ENCODE measurements around the gene CACNA2D4.

The CACNA2D4 gene

GRCh38 chr12:1829306-1829900, 89.0 kb downstream of the CACNA2D4 start:
- DNase-seq (ENCODE audit: low read depth in 1 of 2, low spot score in 1 of 2), result no peak
- TF ChIP-seq GABPA (IDR thresholded peaks at IDR 0.05; ENCODE audit: low read depth), result no peak
- no peak for TF ChIP-seq CTCF (IDR thresholded peaks at IDR 0.05; ENCODE audit: insufficient read depth, low read length)
- TF ChIP-seq REST (IDR thresholded peaks at IDR 0.05; ENCODE audit: insufficient replicate concordance, low read depth), result no peak
- TF ChIP-seq SPI1 (IDR thresholded peaks at IDR 0.05; ENCODE audit: borderline replicate concordance, low read depth), result no peak
- TF ChIP-seq POLR2AphosphoS5 (IDR thresholded peaks at IDR 0.05; ENCODE audit: low read depth), result no peak
- Histone ChIP-seq H3K27me3 (ENCODE audit: insufficient read depth, poor library complexity, severe bottlenecking) (no peaks in the 10 kb centered on the region), H3K4me3 (replicated peaks; ENCODE audit: insufficient read depth, low read length) (no peak overlapping the region), H3K27ac (replicated peaks) (no peak overlapping the region)

- no peak for DNase-seq (ENCODE audit: low read depth in 1 of 2, low spot score in 1 of 2)
- Histone ChIP-seq H3K4me3 (replicated peaks; ENCODE audit: insufficient read depth, low read length) (no peak overlapping the region), H3K27ac (replicated peaks) (no peak overlapping the region), H3K27me3 (ENCODE audit: insufficient read depth, poor library complexity, severe bottlenecking) (no peaks in the 10 kb centered on the region)
- TF ChIP-seq GABPA (IDR thresholded peaks at IDR 0.05; ENCODE audit: low read depth), result no peak
- TF ChIP-seq POLR2AphosphoS5 (IDR thresholded peaks at IDR 0.05; ENCODE audit: low read depth), result no peak
- no peak for TF ChIP-seq REST (IDR thresholded peaks at IDR 0.05; ENCODE audit: insufficient replicate concordance, low read depth)
- no peak for TF ChIP-seq CTCF (IDR thresholded peaks at IDR 0.05; ENCODE audit: insufficient read depth, low read length)
- TF ChIP-seq SPI1 (IDR thresholded peaks at IDR 0.05; ENCODE audit: borderline replicate concordance, low read depth), result no peak
These were observed 89.6 kb downstream of the CACNA2D4 start for GRCh38 chr12:1828856-1829255.

- no peak for DNase-seq (ENCODE audit: low read depth in 1 of 2, low spot score in 1 of 2)
- Histone ChIP-seq H3K4me3 (replicated peaks; ENCODE audit: insufficient read depth, low read length) (no peak overlapping the region), H3K27ac (replicated peaks) (no peak overlapping the region), H3K27me3 (ENCODE audit: insufficient read depth, poor library complexity, severe bottlenecking) (no peaks in the 10 kb centered on the region)
- TF ChIP-seq POLR2AphosphoS5 (IDR thresholded peaks at IDR 0.05; ENCODE audit: low read depth) (no peak), GABPA (IDR thresholded peaks at IDR 0.05; ENCODE audit: low read depth) (no peak), REST (IDR thresholded peaks at IDR 0.05; ENCODE audit: insufficient replicate concordance, low read depth) (no peak), CTCF (IDR thresholded peaks at IDR 0.05; ENCODE audit: insufficient read depth, low read length) (no peak), SPI1 (IDR thresholded peaks at IDR 0.05; ENCODE audit: borderline replicate concordance, low read depth) (no peak)
These were observed 90.3 kb downstream of the CACNA2D4 start for GRCh38 chr12:1827826-1828805.
